ENCODE measurements around the gene TREML4.

The TREML4 gene

DNA sequence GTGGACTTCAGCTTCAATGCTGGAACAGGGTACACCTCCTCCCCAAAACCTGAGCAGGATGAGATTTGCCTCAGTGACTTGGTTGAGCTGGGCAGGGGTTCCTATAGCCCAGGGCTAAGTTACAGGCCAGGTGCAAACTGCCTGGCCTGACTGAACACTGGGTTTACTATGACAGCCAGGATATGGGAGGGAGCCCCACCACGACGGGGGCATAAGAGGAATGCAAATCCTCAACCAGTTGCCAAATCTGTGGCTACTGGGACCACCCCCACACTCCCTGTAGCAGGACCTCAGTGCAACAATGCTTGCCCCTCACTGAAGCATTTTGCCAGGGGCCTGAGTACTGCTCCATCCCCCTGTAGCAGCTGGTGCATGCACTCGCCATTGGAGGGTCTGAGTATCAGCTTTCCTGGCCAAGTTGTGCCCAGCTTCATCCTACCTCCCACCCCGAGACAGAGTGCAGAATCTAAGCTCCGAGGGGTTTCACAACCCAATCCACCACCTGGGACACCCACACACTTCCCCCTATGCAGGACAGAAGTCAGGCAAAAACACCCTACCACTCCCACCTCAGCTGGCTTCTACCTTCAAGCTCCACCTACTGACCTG, 27.6 kb downstream of the TREML4 start:
- DNase-seq (ENCODE audit: low spot score), result no peak

DNA sequence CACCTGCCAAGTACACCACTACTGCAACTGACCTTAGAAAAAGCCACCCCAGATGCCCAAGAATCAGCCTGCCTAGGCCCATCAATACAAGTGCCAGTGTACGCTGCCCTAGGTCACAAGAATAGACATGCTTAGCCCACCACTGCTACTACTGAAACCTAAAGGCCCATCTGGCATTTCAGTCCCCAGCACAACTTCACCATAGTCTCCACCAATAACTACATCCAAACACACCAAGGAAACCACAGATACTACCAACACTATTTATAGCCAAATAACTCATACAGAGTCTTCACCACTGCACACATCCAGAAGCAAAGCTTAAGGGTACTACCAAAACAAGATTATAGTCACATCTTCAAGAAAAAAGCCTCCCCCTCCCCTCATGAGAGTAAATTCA, 28.2 kb downstream of the TREML4 start:
- no peak for DNase-seq (ENCODE audit: low spot score)

DNA sequence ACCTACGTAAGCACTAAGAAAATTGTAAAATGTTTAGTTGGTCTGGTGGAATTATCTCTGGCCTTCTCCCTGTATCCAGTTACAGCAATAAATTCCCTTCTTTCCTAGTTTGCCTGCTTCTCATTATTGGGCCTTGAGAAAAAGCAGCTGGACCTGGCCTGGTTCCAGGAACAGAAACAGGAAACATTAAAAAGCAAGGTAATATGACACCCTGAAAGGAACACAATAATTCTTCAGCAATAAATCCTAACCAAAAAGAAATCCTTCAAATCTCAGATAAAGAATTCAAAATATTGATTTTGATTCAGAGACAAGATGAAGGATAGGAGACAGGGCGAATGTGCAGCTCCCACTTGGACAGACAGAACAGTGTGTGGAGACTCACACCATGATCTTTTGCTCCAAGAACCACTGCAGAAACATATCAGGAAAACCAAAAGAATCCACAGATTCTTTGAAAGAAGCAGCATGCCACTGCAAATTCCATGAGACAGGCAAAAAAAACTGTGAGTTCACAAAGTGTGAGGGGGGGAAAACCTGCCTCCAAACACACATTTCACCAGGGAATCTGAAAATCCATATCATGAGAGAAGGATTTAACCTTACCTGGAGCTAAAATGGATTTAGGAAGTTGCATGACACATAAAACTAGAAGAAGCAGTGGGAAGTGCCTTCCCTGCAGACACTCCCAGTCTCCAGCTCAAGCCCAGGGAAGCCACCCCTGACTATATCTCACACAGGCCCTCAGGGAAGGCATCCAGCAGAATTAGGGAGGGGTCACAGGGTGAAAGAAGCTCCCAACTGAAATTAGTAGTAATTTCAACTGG, 29.4 kb downstream of the TREML4 start:
- DNase-seq (ENCODE audit: low spot score), result no peak

DNA sequence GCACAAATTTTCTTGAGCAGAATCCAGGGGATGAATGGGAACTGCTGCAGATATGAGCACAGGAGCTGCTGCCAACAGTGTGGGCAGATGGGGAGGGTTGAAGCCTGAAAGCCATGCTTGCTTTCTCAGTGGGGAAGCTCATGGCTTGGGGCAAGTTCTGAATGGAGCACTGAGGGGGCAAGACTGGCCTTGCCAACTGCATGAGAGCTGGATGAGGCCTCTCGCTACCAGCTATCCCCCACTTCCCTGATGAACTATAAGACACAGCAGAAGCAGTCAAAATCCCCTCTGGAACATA, 30.0 kb downstream of the TREML4 start:
- DNase-seq (ENCODE audit: low spot score), result no peak

DNA sequence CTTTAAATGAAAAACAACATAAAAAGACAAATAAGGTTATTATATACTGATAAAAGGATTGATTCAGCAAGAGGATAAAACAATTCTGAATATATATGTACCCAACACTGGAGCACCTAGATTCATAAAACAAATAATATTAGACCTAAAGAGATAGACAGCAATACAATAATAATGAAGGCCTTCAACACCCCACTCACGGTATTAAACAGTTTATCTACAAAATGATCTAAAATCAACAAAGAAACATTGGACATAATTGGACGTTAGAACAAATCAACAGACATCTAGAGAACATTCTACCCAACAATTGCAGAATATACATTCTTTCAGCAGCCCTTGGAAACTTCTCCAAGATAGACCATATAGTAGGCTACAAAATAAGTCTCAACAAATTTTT, 34.3 kb downstream of the TREML4 start:
- DNase-seq (ENCODE audit: low spot score), result no peak

DNA sequence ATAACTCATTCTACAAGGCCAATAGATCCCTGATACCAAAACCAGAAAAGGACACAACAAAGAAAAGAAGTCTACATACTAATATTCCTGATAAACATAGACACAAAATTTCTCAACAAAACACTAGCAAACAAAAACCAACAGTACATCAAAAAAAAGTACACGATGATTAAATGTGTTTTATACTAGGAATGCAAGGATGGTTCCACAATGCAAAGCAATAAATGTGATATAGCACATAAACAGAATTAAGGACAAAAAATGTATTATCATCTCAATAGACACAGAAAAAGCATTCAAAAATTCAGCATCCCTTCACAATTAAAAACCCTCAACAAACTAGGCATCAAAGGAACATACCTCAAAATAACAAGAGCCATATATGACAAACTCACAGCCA, 35.1 kb downstream of the TREML4 start:
- DNase-seq (ENCODE audit: low spot score), result no peak

DNA sequence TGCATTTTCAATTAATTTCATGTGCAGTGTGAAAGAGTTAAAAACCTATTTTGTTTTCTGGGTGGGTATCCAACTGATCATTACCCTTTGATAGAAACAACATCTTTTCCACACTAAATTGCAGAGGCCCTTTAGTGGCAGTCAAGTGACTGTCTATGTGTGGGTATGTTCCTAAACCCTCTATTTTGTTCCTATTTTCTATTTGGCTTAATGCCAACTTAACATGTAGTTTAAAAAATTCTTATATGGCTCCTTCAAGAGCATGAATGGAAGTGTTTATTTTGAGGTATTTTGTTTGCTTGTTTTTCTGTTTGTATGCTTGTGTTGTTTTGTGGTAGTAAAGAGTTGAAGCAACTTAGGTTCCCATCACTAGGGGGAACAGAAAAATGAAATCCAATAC, 38.4 kb downstream of the TREML4 start:
- DNase-seq (ENCODE audit: low spot score), result no peak

DNA sequence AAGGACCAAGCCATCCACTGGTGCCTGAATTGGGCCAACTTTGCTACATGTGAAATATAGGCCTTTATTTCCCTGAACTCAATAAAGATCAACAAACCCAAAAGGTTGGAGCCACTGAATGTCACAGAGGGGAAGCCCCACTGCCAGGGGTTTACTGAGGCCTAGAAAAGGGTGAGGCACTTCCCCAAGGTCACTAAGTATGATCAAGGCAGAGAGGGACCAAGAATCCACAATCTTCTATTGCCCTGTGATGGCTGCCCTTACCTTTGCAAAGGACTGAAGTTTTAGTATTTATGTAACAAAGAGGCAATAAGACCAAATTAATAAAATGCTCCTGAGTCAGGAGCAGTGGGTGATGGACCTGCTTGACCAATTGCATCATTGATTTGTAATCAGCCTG, 40.3 kb downstream of the TREML4 start:
- DNase-seq (ENCODE audit: low spot score), result no peak

DNA sequence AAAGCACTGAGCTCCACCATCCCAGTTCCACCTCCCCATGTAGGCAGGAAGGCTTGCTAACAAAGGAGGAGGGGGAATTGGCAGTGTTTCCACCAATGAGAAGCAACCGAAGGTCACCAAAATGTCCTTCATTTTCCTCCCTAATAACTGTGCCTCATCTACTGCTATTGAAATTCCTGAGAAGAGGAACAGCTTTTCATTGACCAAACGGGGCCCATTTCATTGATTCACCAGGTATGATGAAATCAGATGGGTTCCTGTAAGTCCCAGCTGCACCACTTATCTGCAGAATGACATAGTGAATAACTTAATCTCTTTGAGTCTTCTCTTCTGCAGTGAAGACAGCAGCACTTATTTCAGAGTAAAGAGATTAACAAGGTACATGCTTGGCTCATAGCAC, 41.0 kb downstream of the TREML4 start:
- DNase-seq (ENCODE audit: low spot score), result no peak

DNA sequence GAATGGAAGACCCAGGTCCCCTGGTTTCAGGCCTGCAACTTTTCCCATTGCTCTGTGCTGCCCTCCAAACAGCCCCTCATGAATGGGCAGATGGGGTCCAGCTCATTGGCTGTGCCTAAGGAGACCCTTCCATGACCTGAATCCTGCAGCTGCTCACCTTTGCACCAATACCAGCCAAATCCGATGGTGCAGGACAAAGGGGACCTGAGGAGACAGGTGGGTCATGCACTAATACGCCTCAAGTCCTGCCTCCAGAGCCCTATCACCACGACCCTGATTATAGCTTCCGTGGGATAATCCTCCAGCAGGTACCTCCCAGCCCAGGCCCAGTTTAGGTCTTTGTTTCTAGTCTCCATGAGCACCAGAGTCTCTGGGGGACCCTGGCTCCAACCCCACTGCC, 41.6 kb downstream of the TREML4 start:
- no peak for DNase-seq (ENCODE audit: low spot score)

DNA sequence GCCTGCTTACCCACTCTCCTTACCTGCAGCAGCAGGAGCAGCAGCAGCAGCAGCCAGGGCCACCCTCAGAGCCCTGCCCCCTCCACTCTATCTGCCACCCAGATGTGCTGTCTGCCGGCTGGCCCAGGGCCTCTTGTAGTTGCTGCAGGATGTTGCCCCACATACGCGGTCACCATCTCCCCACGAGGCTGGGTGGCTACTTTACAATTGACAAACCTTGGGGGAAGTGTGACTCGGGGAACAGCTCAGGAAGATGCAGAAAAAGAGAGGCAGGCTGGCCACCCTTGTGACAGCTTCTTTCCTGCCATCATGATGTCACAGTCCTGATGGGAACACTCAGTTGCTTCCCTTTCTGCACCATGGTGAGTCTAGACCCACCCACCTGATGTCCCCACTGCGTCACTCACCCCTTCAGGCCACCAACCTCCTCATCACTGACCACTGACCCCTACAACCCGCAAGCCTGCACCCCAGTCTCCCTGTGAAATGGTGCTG, 43.8 kb downstream of the TREML4 start:
- no peak for DNase-seq (ENCODE audit: low spot score)

DNA sequence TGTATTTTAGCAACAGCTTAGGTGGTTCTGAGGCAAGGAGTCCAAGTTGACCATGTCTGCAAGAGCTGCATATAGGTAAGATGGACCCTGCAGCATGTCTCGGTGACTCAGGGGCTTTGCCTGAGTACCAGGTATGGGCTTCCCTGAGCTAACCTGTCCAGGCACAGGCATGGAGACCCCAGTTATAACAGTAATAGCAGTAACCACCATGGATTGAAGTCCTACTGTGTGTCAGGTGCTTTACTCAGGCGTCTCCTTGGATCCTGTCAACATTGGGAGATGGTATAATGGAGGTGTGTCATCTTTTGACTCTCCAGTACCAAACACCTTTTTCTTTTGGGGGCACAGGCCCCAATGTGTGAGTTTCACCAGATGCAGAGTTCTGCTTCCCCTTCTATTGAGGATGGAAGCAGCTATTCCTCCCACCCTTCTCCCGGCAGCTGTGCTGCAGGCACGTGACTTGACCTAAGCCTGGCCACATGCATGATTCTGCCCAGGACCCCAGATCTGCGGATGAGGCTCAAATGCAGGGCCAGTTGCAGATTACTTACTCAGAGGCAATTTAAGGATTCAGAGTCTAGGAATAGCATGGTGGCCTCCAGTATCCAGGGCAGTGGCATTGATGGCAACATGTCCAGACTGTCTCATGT, 44.6 kb downstream of the TREML4 start:
- no peak for DNase-seq (ENCODE audit: low spot score)

DNA sequence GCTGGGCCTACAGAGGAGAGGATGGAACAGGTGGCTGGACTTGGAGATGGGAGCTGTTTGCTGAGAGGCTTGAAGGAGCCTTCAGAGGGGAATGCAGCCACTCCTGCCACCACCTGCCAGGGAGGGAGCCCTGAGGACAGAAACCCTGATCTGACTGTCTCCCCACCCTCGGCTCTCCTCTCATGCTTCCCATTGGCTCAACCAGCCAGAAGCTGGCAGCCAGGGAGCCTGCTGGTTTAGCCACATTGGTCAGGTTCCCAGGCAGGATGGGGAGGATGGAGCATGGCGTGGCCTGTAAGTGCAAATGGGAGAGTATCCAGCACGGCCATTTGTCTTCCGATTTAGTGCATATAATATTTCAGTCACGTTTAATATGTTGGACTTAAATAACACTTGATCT, 45.6 kb downstream of the TREML4 start:
- no peak for DNase-seq (ENCODE audit: low spot score)

GRCh38 chr6:41274256-41274655, 46.1 kb downstream of the TREML4 start:
- DNase-seq (ENCODE audit: low spot score), result no peak

- no peak for DNase-seq (ENCODE audit: low spot score)
Measured at GRCh38 chr6:41275489-41275888, 47.3 kb downstream of the TREML4 start.

- no peak for DNase-seq (ENCODE audit: low spot score)
Measured at GRCh38 chr6:41277605-41278004, 49.5 kb downstream of the TREML4 start.

- DNase-seq (ENCODE audit: low spot score), result peak; percentile 22
Measured at GRCh38 chr6:41278699-41279405, 50.7 kb downstream of the TREML4 start.

DNA sequence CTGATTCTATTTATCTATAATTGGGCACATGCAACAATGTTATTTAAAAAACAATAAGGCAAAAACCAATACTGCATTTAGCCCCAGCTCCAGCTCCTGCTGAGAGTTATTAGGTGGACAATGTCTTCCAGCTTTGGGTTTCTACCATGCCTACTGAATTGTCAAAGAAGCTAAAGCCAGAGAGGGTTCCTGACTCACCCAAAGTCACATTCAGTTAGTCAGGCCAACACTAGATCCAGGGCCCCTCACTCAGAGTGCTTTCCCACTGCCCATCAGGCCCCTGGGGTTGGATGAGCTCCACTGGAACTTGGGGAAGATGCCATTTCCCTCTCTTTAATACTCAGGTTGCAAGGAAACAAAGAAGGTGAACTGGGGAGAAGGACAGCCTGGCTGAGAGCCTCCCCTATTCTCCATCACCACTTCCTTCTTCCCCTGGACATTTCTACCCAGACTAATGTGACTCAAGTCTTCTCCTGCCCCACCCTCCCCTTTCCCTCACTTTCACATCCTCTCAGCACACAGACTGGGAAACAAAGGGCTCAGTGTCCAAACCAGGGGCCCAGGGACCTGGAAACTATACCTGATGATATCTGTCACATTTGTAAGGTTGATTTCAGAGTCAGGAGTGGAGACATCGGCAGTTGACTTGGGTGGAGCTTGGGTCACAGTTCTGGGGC, 52.4 kb downstream of the TREML4 start:
- DNase-seq (ENCODE audit: low spot score), result no peak

DNA sequence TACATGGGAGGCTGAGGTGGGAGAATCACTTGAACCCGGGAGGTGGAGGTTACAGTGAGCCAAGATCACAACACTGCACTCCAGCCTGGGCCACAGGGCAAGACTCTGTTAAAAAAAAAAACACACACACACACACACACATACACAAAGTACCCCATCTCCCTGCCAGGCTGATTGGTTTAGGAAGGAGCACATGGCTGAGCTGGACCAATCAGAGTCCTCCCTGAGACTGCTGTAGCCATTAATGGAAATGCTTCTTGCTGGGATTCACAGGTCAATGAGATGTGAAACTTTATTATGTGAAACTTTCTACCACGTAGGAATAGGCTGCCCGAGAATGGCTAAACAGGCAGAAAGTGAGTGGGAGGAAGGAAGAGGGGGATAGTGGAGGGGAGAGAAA, 55.5 kb downstream of the TREML4 start:
- DNase-seq (ENCODE audit: low spot score), result no peak

- no peak for DNase-seq (ENCODE audit: low spot score)
Measured at GRCh38 chr6:41284726-41285125, 56.6 kb downstream of the TREML4 start.

DNA sequence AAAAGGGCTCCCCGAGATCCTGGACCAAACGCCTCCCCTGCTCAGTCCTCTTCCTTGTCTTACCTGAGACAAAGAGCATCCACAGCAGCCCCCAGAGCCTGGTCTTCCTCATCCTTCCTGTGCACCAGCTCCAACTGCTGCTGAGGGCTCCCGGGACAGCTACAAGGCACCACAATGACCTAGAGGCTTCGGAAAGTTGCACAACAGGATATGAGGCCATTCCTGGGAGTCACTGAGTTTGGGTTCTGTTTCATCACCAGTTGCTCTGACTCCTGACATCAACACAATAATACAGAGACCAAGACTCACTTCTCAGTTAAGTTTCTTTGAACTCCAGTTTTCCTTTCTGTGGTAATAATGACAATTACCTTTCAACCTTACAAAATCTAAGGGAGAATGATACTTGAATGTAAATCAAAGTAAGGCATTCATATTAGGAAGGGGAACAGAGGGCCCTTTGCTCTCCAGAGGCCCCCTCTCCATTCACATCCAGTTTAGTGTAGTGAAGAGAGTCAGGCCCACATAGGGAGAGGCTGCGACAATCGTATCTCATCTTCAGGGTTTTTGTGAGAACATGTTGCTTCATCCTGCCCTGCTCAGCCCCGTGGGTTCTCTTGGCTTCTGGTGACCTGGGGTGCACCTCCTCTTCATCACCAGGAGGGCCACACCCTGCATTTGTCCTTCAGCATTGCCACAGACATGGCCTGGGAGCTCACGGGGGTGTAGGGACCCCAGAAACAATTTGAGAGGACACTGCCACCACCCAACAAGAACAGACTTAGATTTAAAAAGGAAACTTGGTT, 58.6 kb downstream of the TREML4 start, which contains the start of gene TREM1:
TSS of gene TREM1 (minus strand) at position 139 of the 803 bp plus-strand sequence. CDS start at position 112, 27 bp downstream.
- no peak for DNase-seq (ENCODE audit: low spot score)
